GM18498 (cell line): ENCODE results near the gene KRT17.
"Not testable (repeated sequence)": the region's sequence is repeated elsewhere in the genome, so short reads cannot be mapped to it uniquely, and the experiment has no call there.

ENCODE experiments used
- ATAC-seq: cut with Tn5 transposase; IDR thresholded peaks from one replicate; pipeline ENCODE4 v1.9.1; 2021; ENCODE audit warnings: mild to moderate bottlenecking, moderate library complexity; ENCODE audit not compliant: unreplicated experiment

Gene KRT17

GRCh38 chr17:41578971-41579370 is 45.4 kb downstream of the KRT17 start:
- no peak for ATAC-seq

DNA sequence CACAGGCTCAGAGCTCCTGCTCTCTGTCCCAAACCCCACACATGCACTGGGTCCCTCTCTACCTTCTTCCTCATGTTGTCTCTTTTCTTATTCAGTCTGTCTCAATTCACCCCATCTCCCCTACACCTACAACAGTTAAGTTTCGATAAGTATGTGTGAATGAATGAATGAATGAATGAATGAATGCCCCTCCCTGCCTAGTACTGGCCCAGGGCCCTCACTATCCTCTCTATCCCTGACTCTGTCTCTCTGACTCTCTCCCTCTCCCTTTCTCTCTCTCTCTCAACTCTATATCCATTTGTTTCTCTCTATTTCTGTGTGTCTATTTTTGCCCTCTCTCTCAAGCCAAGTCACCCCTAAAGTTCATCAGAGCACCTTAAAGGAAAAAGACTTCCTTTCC is 45.8 kb downstream of the KRT17 start:
- ATAC-seq, result no peak

- ATAC-seq, result not testable (repeated sequence)
These were observed 47.6 kb downstream of the KRT17 start for GRCh38 chr17:41576740-41577139.

GRCh38 chr17:41575336-41575735 is 49.0 kb downstream of the KRT17 start:
- no peak for ATAC-seq

DNA sequence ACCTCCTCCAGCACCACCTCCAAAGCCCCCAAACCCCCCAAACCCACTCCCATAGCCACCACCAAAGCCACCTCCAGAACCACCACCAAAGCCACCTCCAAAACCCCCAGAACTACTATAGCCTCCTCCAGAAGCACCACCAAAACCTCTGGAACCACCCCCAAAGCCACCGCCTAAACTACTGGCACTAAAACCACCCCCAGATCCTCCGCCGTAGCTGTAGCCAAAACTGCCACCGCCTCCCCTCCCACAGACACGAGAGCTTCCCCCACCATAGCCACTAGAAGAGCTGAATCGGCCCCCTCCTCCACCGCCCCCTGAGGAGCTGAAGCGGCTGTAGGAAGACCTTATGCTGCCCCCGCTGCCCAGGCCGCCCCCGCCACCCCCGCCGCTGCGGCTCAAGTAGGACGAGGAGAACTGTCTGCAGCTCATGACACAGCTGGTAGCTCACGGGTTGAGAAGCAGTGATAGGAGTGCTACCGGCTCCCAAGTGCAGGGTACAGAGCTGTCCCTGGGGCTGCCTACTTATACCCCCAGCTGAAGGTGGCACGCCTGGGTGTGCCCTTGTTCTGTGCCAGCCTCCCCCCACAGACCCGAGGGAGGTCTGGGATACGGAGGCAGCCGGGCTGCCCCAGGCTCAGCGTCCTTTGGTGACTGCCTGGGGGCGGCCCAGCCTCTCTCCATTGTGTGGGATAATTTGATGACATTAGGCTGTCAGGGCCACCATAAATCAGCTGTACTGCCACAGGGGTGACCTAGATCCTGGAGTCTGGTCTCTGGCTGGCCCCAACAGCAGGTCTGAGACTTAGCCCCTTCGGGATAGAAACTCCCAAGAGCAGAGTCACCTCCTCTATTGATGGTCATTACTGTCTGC is 52.6 kb downstream of the KRT17 start, which contains the start of gene KRT9:
Gene KRT9, minus strand, starts transcription at position 499 of the 874 bp plus-strand sequence. Its CDS starts 67 bp downstream, at position 432.
- ATAC-seq, result no peak
